ENCODE results near the gene NLGN4X.

The NLGN4X gene

DNA sequence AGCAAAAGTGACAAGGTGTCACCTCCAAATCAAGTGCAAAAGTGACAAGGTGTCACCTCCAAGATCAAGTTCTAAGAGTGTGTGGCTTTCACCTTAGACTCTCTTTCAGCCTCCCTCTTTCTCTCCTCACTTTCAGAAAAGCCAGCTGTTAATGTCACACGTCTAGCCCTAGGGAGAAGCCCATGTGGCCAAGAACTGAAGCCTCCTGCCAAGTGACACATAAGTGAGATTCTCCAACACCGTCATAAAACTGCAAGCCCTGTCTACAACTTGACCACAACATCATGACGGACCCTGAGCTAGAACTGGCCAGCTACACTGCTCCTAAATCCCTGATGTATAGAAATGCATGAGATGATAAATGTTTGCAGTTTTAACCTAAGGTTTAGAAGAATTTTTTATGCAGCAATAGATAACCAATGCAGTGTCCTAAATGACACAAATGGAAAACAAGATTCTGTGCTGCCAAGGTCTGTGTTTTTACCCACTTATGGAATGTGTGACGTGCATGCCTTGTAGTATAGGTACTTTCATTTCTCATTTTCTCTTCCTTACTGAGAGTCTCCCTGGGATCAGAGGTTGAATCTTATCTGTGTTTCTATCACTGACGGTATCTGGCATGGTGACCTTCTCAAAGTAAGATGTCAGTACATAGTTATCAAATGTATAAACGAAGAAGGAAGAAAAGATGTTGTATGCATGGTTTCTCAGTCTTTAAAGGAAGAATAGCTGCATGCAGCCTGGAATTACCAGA lies 25.0 kb downstream of the NLGN4X start:
- H3K4me1 Mint-ChIP-seq (ENCODE audit: low read depth) = no peaks in the 10 kb centered on the region
- no peak overlapping the region for H3K27ac Mint-ChIP-seq
- no peaks in the 10 kb centered on the region for H3K36me3 Mint-ChIP-seq (ENCODE audit: low read depth)
- no peak overlapping the region for H3K4me3 Mint-ChIP-seq
- no peaks in the 10 kb centered on the region for H3K9me3 Mint-ChIP-seq
- no peaks in the 10 kb centered on the region for H3K27me3 Mint-ChIP-seq
- intact Hi-C loops (cut with micrococcal nuclease) = no loop called here

DNA sequence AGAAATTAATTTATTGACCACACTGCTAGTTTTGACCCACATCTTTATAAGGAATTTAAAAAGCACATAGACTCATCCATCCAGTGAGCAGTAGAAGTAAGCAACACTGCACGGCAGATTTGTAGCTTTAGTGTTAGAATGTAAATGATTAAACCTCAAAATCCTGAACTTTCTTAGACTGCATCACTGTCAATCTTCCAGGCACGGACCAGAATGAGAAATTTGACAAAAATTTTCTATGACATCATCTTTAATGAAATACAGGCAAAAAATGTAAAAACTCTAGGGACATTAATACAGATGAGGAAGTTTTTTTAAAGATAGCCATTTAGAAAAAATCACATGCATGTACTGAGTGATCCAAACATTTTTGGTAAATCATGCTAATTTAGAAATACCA lies 29.2 kb downstream of the NLGN4X start:
- Mint-ChIP-seq H3K4me1 (ENCODE audit: low read depth) (no peaks in the 10 kb centered on the region), H3K36me3 (ENCODE audit: low read depth) (no peaks in the 10 kb centered on the region), H3K9me3 (no peaks in the 10 kb centered on the region), H3K27ac (no peak overlapping the region), H3K27me3 (no peaks in the 10 kb centered on the region), H3K4me3 (no peak overlapping the region)
- intact Hi-C loops (cut with micrococcal nuclease) = no loop called here

DNA sequence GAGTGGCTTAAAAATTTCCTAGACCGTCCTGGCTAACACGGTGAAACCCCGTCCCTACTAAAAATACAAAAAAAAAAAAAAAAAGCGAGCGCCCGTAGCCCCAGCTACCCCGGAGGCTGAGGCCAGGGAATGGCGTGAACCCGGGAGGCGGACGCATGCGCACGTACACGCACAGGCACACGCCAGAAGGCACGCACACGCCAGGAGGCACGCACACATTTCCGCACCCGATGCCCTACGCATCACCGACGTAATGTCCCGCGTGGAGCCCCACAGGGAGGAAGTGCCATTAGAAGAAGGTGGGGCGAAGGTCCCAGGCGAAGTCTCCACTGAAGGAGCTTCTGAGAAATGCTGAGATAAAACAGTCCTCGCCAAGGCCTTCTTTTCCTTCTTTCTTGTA lies 41.4 kb downstream of the NLGN4X start:
- H3K4me1 Mint-ChIP-seq (ENCODE audit: low read depth) = no peaks in the 10 kb centered on the region
- peaks cover 3% of the 10 kb centered on the region for H3K9me3 Mint-ChIP-seq
- no peaks in the 10 kb centered on the region for H3K27me3 Mint-ChIP-seq
- H3K4me3 Mint-ChIP-seq = no peak overlapping the region
- H3K27ac Mint-ChIP-seq = no peak overlapping the region
- no peaks in the 10 kb centered on the region for H3K36me3 Mint-ChIP-seq (ENCODE audit: low read depth)
- intact Hi-C loops (cut with micrococcal nuclease) = no loop called here

GRCh38 chrX:6184900-6185515 lies 43.7 kb downstream of the NLGN4X start:
- Mint-ChIP-seq H3K4me3 (no peak overlapping the region), H3K36me3 (ENCODE audit: low read depth) (no peaks in the 10 kb centered on the region), H3K4me1 (ENCODE audit: low read depth) (no peaks in the 10 kb centered on the region), H3K27me3 (no peaks in the 10 kb centered on the region), H3K9me3 (peaks cover 13% of the 10 kb centered on the region), H3K27ac (no peak overlapping the region)
- intact Hi-C loops (cut with micrococcal nuclease) = no loop called here

GRCh38 chrX:6175914-6176313 lies 52.8 kb downstream of the NLGN4X start:
- peaks cover 25% of the 10 kb centered on the region for H3K9me3 Mint-ChIP-seq
- no peaks in the 10 kb centered on the region for H3K27me3 Mint-ChIP-seq
- H3K36me3 Mint-ChIP-seq (ENCODE audit: low read depth) = no peaks in the 10 kb centered on the region
- intact Hi-C loops (cut with micrococcal nuclease) = no loop called here
- H3K27ac Mint-ChIP-seq = no peak overlapping the region
- H3K4me3 Mint-ChIP-seq = no peak overlapping the region
- no peaks in the 10 kb centered on the region for H3K4me1 Mint-ChIP-seq (ENCODE audit: low read depth)

GRCh38 chrX:6170424-6170823 lies 58.2 kb downstream of the NLGN4X start:
- H3K4me1 Mint-ChIP-seq (ENCODE audit: low read depth) = no peaks in the 10 kb centered on the region
- no peak overlapping the region for H3K4me3 Mint-ChIP-seq
- intact Hi-C loops (cut with micrococcal nuclease) = no loop called here
- H3K9me3 Mint-ChIP-seq = peaks cover 19% of the 10 kb centered on the region
- no peaks in the 10 kb centered on the region for H3K36me3 Mint-ChIP-seq (ENCODE audit: low read depth)
- H3K27me3 Mint-ChIP-seq = no peaks in the 10 kb centered on the region
- H3K27ac Mint-ChIP-seq = no peak overlapping the region

DNA sequence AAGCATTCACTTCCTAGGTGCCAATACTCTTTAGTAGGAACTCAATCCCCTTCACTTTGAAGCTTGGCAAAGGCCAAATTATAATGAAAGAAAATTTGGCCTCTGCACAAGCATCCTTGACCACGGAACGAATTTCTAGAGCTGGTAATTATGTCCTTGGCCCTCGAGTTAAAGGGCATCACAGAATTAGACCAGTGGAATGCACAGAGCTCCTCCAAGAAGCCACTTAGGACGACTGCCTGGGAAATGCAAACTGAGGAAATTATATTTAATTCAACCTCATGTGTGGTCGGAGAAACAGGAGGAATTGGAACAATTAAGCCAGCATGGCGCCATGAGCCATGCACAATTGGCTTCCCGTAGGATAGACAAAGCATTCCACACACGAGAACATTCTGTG lies 59.3 kb downstream of the NLGN4X start:
- Mint-ChIP-seq H3K9me3 (peaks cover 19% of the 10 kb centered on the region), H3K27me3 (no peaks in the 10 kb centered on the region), H3K36me3 (ENCODE audit: low read depth) (no peaks in the 10 kb centered on the region), H3K4me1 (ENCODE audit: low read depth) (no peaks in the 10 kb centered on the region), H3K4me3 (no peak overlapping the region), H3K27ac (no peak overlapping the region)
- intact Hi-C loops (cut with micrococcal nuclease) = no loop called here

- no peak overlapping the region for H3K27ac Mint-ChIP-seq
- no peaks in the 10 kb centered on the region for H3K9me3 Mint-ChIP-seq
- no peak overlapping the region for H3K4me3 Mint-ChIP-seq
- H3K36me3 Mint-ChIP-seq (ENCODE audit: low read depth) = no peaks in the 10 kb centered on the region
- intact Hi-C loops (cut with micrococcal nuclease) = no loop called here
- H3K27me3 Mint-ChIP-seq = no peaks in the 10 kb centered on the region
- no peaks in the 10 kb centered on the region for H3K4me1 Mint-ChIP-seq (ENCODE audit: low read depth)
Measured at GRCh38 chrX:6163721-6164120, 64.9 kb downstream of the NLGN4X start.

GRCh38 chrX:6159468-6159867 lies 69.2 kb downstream of the NLGN4X start:
- no peak overlapping the region for H3K27ac Mint-ChIP-seq
- H3K4me3 Mint-ChIP-seq = no peak overlapping the region
- no peaks in the 10 kb centered on the region for H3K36me3 Mint-ChIP-seq (ENCODE audit: low read depth)
- no peaks in the 10 kb centered on the region for H3K4me1 Mint-ChIP-seq (ENCODE audit: low read depth)
- intact Hi-C loops (cut with micrococcal nuclease) = no loop called here
- no peaks in the 10 kb centered on the region for H3K9me3 Mint-ChIP-seq
- H3K27me3 Mint-ChIP-seq = no peaks in the 10 kb centered on the region

DNA sequence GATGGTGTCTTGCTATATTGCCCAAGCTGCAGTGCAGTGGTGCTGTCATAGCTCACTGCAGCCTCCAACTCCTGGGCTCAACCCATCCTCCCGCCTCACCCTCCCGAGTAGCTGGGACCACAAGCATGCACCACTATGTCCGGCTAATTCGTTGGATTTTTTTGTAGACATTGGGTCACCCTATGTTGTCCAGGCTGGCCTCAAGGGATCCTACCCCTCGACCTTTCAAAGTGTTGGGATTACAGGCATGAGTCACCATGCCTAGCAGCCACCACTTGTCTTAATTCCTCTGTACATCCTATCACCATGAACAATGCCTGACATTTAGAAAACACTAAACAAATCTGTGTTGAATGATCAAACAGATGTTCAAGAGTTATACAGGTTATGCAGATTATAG lies 76.7 kb downstream of the NLGN4X start:
- no peaks in the 10 kb centered on the region for H3K36me3 Mint-ChIP-seq (ENCODE audit: low read depth)
- intact Hi-C loops (cut with micrococcal nuclease) = no loop called here
- H3K9me3 Mint-ChIP-seq = peaks cover 24% of the 10 kb centered on the region
- no peak overlapping the region for H3K27ac Mint-ChIP-seq
- no peaks in the 10 kb centered on the region for H3K27me3 Mint-ChIP-seq
- no peak overlapping the region for H3K4me3 Mint-ChIP-seq
- no peaks in the 10 kb centered on the region for H3K4me1 Mint-ChIP-seq (ENCODE audit: low read depth)

DNA sequence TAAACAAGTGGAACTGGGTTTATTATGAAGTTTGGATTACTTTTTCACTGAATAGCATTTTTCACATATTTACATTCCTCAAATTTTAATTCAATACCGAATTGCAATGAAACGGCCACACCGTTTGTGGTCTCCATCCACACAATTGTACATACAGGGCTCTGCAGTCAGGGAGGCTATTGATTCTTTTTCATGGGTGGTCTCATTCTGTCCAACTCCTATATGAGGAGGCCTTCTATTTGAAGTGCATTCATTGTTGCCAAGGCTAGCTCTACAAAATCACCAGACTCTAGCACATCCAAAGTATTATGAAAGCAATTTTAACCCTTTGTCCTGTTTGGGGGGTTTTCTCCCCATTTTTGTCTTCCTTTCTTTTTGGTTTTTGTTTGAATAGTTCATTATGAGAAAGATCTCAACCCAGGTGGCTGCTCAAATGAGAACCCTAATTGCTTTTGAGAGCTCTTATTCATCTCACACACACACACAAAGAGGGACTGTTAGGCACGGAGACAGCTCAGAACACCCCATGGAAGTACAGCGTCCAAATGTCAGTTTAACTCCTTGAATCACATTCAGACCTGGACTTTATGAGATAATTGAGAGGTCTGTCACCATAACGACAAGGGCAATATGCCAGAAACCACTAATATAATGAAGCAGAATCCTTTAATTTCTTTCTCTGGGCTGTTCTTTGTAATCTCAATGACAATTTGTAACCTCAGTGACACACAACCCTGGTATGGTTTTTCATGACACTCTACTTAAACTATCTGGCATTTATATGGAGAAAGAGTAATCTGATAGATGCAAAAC lies 79.4 kb downstream of the NLGN4X start:
- peaks cover 29% of the 10 kb centered on the region for H3K9me3 Mint-ChIP-seq
- no peaks in the 10 kb centered on the region for H3K27me3 Mint-ChIP-seq
- intact Hi-C loops (cut with micrococcal nuclease) = no loop called here
- H3K4me1 Mint-ChIP-seq (ENCODE audit: low read depth) = no peaks in the 10 kb centered on the region
- H3K27ac Mint-ChIP-seq = no peak overlapping the region
- H3K36me3 Mint-ChIP-seq (ENCODE audit: low read depth) = no peaks in the 10 kb centered on the region
- H3K4me3 Mint-ChIP-seq = no peak overlapping the region

- no peaks in the 10 kb centered on the region for H3K4me1 Mint-ChIP-seq (ENCODE audit: low read depth)
- intact Hi-C loops (cut with micrococcal nuclease) = no loop called here
- peaks cover 3% of the 10 kb centered on the region for H3K9me3 Mint-ChIP-seq
- no peaks in the 10 kb centered on the region for H3K27me3 Mint-ChIP-seq
- no peak overlapping the region for H3K4me3 Mint-ChIP-seq
- H3K36me3 Mint-ChIP-seq (ENCODE audit: low read depth) = no peaks in the 10 kb centered on the region
- H3K27ac Mint-ChIP-seq = no peak overlapping the region
Measured at GRCh38 chrX:6134255-6134654, 94.4 kb downstream of the NLGN4X start.

- no peaks in the 10 kb centered on the region for H3K9me3 Mint-ChIP-seq
- no peak overlapping the region for H3K4me3 Mint-ChIP-seq
- intact Hi-C loops (cut with micrococcal nuclease) = no loop called here
- H3K27ac Mint-ChIP-seq = no peak overlapping the region
- H3K27me3 Mint-ChIP-seq = no peaks in the 10 kb centered on the region
- H3K36me3 Mint-ChIP-seq (ENCODE audit: low read depth) = no peaks in the 10 kb centered on the region
- H3K4me1 Mint-ChIP-seq (ENCODE audit: low read depth) = no peaks in the 10 kb centered on the region
Measured at GRCh38 chrX:6132970-6133369, 95.7 kb downstream of the NLGN4X start.

GRCh38 chrX:6131287-6131686 lies 97.4 kb downstream of the NLGN4X start:
- intact Hi-C loops (cut with micrococcal nuclease) = no loop called here
- Mint-ChIP-seq H3K4me1 (ENCODE audit: low read depth) (no peaks in the 10 kb centered on the region), H3K36me3 (ENCODE audit: low read depth) (no peaks in the 10 kb centered on the region), H3K4me3 (no peak overlapping the region), H3K9me3 (no peaks in the 10 kb centered on the region), H3K27ac (no peak overlapping the region), H3K27me3 (no peaks in the 10 kb centered on the region)
